ENCODE results near the gene ICAM4.

ICAM4 gene

DNA sequence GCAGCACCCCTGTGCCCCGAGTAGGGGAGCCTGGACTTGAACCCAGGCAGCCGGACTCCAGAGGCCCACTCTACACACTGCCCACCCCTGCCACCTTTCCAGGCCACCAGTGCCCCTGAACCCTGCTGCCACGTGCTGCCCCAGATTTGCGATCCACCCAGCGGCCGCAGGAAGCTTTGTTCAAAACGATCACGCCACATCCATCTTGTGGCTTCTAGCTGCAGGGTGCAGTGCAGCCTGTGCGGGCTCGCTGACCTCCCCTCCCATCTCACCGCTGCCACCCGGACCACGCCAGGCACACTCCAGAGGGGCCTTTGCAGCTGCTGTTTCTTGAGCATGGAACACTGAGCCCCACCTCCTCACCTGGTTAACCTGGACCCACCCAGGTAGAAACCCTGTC lies 42.8 kb downstream of the ICAM4 start:
- Histone ChIP-seq H3K27me3 (ENCODE audit: insufficient read depth, low read length, poor library complexity) (no peaks in the 10 kb centered on the region), H4K20me1 (ENCODE audit: insufficient read depth, low read length) (peaks cover 55% of the 10 kb centered on the region), H3K79me2 (ENCODE audit: insufficient read depth, low read length) (peaks cover 72% of the 10 kb centered on the region), H3K9ac (ENCODE audit: low read depth, low read length) (no peak overlapping the region), H3K36me3 (ENCODE audit: insufficient read depth, low read length) (peaks cover 80% of the 10 kb centered on the region), H3K4me1 (ENCODE audit: insufficient read depth, low read length) (peaks cover 25% of the 10 kb centered on the region), H3K27ac (ENCODE audit: low read length) (no peak overlapping the region), H3K4me3 (ENCODE audit: low read depth in 1 of 2, low read length in 2 of 2) (no peak overlapping the region), H2AFZ (ENCODE audit: low read depth, low read length) (no peak overlapping the region), H3K4me2 (ENCODE audit: insufficient read depth, low read length) (no peak overlapping the region), H3K9me3 (ENCODE audit: insufficient read depth, low read length, severe bottlenecking) (no peaks in the 10 kb centered on the region)
- ATAC-seq (ENCODE audit: insufficient read depth, low read depth) (no peak), DNase-seq (no peak)
- TF ChIP-seq EZH2 (IDR thresholded peaks at IDR 0.05; ENCODE audit: borderline replicate concordance, low read depth, low read length, severe bottlenecking): no peak
- TF ChIP-seq, protein P1, sequence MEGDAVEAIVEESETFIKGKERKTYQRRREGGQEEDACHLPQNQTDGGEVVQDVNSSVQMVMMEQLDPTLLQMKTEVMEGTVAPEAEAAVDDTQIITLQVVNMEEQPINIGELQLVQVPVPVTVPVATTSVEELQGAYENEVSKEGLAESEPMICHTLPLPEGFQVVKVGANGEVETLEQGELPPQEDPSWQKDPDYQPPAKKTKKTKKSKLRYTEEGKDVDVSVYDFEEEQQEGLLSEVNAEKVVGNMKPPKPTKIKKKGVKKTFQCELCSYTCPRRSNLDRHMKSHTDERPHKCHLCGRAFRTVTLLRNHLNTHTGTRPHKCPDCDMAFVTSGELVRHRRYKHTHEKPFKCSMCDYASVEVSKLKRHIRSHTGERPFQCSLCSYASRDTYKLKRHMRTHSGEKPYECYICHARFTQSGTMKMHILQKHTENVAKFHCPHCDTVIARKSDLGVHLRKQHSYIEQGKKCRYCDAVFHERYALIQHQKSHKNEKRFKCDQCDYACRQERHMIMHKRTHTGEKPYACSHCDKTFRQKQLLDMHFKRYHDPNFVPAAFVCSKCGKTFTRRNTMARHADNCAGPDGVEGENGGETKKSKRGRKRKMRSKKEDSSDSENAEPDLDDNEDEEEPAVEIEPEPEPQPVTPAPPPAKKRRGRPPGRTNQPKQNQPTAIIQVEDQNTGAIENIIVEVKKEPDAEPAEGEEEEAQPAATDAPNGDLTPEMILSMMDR (IDR thresholded peaks at IDR 0.05; ENCODE audit: borderline replicate concordance, extremely low read depth, low read length, poor library complexity, severe bottlenecking): no peak

GRCh38 chr19:10332158-10332964 lies 45.6 kb downstream of the ICAM4 start:
- peaks cover 51% of the 10 kb centered on the region for H4K20me1 ChIP-seq (ENCODE audit: insufficient read depth, low read length)
- DNase-seq: no peak
- no peak; the same call in 2 of the 3 replicates for ATAC-seq (ENCODE audit: insufficient read depth, low read depth)

DNA sequence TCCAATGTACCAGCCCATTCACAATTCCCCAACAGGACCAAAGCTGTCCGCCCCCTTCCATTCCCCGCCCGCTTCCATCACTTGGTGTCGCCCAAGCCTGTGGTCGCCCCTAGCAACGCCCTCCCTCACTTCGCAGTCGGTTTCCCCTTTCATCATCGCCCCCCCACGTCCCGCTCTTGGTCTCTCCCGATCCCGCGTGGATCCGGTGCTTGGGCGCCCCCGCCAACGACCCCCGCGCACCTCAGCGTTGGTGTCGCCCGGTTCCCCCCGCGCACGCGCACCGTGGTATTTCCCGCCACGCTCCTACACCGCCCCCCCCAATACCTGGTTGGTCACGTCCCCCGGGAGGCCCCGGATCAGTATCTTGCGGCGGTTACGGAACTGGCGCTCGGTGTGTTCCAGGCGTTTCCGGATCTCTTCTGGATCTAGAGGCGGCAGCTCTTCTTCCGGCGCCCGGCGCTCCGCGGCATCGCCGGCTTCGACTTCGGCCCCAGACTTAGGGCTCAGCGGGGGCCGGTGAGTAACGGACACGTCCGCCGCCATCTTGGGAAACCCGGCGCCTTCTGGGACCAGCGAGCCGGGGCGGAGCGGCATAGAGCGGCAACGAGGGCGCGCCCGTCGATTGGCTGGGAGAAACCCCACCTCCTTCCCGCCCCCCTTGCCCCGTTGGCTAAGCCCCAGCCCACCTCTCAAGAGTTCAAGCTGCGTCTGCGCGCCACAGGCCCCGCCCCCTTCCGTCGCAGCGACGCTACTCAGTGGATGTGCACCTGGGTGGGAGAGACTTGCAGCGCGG lies 46.4 kb downstream of the ICAM4 start, which contains the start of gene RAVER1:
TSS of gene RAVER1 (minus strand) at position 565 of the 793 bp plus-strand sequence. CDS start at position 543, 22 bp downstream.
- H4K20me1 ChIP-seq (ENCODE audit: insufficient read depth, low read length): peaks cover 43% of the 10 kb centered on the region
- H2AFZ ChIP-seq (ENCODE audit: low read depth, low read length): peak within 1 kb of the TSS; percentile 89
- H3K27ac ChIP-seq (ENCODE audit: low read length): peak within 1 kb of the TSS; percentile 99
- TF ChIP-seq, protein P1 (IDR thresholded peaks at IDR 0.05; ENCODE audit: borderline replicate concordance, extremely low read depth, low read length, poor library complexity, severe bottlenecking): no peak
- no peak for TF ChIP-seq EZH2 (IDR thresholded peaks at IDR 0.05; ENCODE audit: borderline replicate concordance, low read depth, low read length, severe bottlenecking)
- H3K9ac ChIP-seq (ENCODE audit: low read depth, low read length): peak within 1 kb of the TSS; percentile 98
- peak within 1 kb of the TSS; percentile 59 to 94 for H3K4me3 ChIP-seq (ENCODE audit: low read depth in 1 of 2, low read length in 2 of 2)
- DNase-seq (peak; percentile 99), ATAC-seq (ENCODE audit: insufficient read depth, low read depth) (peak; percentile 91)
- H3K4me2 ChIP-seq (ENCODE audit: insufficient read depth, low read length): peak within 1 kb of the TSS; percentile 96
- peaks cover 53% of the 10 kb centered on the region for H3K36me3 ChIP-seq (ENCODE audit: insufficient read depth, low read length)
- H3K79me2 ChIP-seq (ENCODE audit: insufficient read depth, low read length): peaks cover 68% of the 10 kb centered on the region
- H3K4me1 ChIP-seq (ENCODE audit: insufficient read depth, low read length): peaks cover 29% of the 10 kb centered on the region
- no peaks in the 10 kb centered on the region for H3K9me3 ChIP-seq (ENCODE audit: insufficient read depth, low read length, severe bottlenecking)
- no peaks in the 10 kb centered on the region for H3K27me3 ChIP-seq (ENCODE audit: insufficient read depth, low read length, poor library complexity)

More at GRCh38 chr19:10332158-10332964, 45.6 kb downstream of the ICAM4 start:
- Histone ChIP-seq H3K4me3 (ENCODE audit: low read depth in 1 of 2, low read length in 2 of 2) (peak overlapping the region; percentile 59 to 94), H2AFZ (ENCODE audit: low read depth, low read length) (peak overlapping the region; percentile 89), H3K4me1 (ENCODE audit: insufficient read depth, low read length) (peaks cover 28% of the 10 kb centered on the region), H3K27ac (ENCODE audit: low read length) (peak overlapping the region; percentile 99), H3K27me3 (ENCODE audit: insufficient read depth, low read length, poor library complexity) (no peaks in the 10 kb centered on the region), H3K4me2 (ENCODE audit: insufficient read depth, low read length) (peak overlapping the region; percentile 96), H3K79me2 (ENCODE audit: insufficient read depth, low read length) (peaks cover 76% of the 10 kb centered on the region), H3K36me3 (ENCODE audit: insufficient read depth, low read length) (peaks cover 61% of the 10 kb centered on the region), H3K9me3 (ENCODE audit: insufficient read depth, low read length, severe bottlenecking) (no peaks in the 10 kb centered on the region), H3K9ac (ENCODE audit: low read depth, low read length) (peak overlapping the region; percentile 98)
- TF ChIP-seq, protein P1 (IDR thresholded peaks at IDR 0.05; ENCODE audit: borderline replicate concordance, extremely low read depth, low read length, poor library complexity, severe bottlenecking): peak; percentile 35
- no peak for TF ChIP-seq EZH2 (IDR thresholded peaks at IDR 0.05; ENCODE audit: borderline replicate concordance, low read depth, low read length, severe bottlenecking)

Data from DND-41 (cell line).